ENCODE results near the gene VPS41.

VPS41 gene

DNA sequence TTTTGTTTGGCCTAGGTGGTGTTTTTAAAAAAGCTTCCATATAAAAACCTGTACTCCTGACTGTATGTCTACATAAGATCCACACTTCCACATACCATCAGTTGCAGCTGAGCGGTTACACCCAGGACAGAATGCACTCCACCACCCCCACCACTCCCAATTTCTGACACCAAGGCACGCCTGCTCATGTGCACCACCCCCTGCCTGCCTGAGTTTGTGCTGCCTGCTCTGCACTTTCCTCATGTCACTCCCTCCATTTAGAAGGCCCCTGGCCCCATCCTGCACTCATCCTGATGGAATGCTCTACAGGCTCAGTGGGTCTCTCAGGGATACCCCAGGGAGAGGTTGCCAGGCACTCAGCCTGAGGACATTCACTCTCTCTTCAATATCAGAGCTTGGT lies 6.5 kb downstream of the VPS41 start:
- H2AFZ ChIP-seq (ENCODE audit: low read depth): no peak overlapping the region
- no peak overlapping the region for H3K27ac ChIP-seq
- H3K79me2 ChIP-seq (ENCODE audit: insufficient read depth, low read depth): peaks cover 37% of the 10 kb centered on the region; the same call in 1 of the 2 replicates
- no peak overlapping the region for H3K4me3 ChIP-seq (IDR thresholded peaks at IDR 0.05; ENCODE audit: insufficient read depth, low read depth, low read length)
- peaks cover 45% of the 10 kb centered on the region for H3K4me1 ChIP-seq (ENCODE audit: low read depth, poor library complexity, severe bottlenecking)
- H3K36me3 ChIP-seq (ENCODE audit: insufficient read depth): no peaks in the 10 kb centered on the region
- H4K20me1 ChIP-seq (ENCODE audit: insufficient read depth): no peaks in the 10 kb centered on the region
- H3K9ac ChIP-seq: no peak overlapping the region
- H3K27me3 ChIP-seq (ENCODE audit: insufficient read depth, low read depth): no peaks in the 10 kb centered on the region
- TF ChIP-seq CTCF (conservative IDR thresholded peaks at IDR 0.05; ENCODE audit: low read depth, low read length): no peak
- no peak overlapping the region for H3K4me2 ChIP-seq

GRCh38 chr7:38893061-38893460 lies 15.9 kb downstream of the VPS41 start:
- Histone ChIP-seq H4K20me1 (ENCODE audit: insufficient read depth) (no peaks in the 10 kb centered on the region), H3K27me3 (ENCODE audit: insufficient read depth, low read depth) (no peaks in the 10 kb centered on the region), H3K27ac (no peak overlapping the region), H3K9ac (no peak overlapping the region), H3K79me2 (ENCODE audit: insufficient read depth, low read depth) (no peaks in the 10 kb centered on the region), H3K4me3 (IDR thresholded peaks at IDR 0.05; ENCODE audit: insufficient read depth, low read depth, low read length) (no peak overlapping the region), H3K36me3 (ENCODE audit: insufficient read depth) (no peaks in the 10 kb centered on the region), H3K4me2 (no peak overlapping the region), H2AFZ (ENCODE audit: low read depth) (no peak overlapping the region), H3K4me1 (ENCODE audit: low read depth, poor library complexity, severe bottlenecking) (peaks cover 15% of the 10 kb centered on the region)
- TF ChIP-seq CTCF (conservative IDR thresholded peaks at IDR 0.05; ENCODE audit: low read depth, low read length): no peak

DNA sequence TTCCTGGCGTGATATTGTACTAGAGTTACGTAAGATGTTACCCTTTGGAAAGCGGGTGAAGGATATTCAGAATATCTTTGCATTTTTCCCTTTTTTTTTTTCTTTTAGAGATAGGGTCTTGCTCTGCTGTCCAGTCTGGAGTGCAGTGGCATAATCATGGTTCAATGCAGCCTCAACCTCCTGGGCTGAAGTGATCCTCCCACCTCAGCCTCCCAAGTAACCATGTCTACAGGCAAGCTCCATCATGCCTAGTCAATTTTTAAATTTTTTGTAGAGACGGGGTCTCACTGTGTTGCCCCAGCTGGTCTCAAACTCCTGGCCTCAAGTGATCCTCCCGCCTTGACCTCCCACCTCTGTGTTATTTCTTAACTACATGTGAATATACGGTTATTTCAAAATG lies 18.4 kb downstream of the VPS41 start:
- Histone ChIP-seq H3K9ac (no peak overlapping the region), H3K4me3 (IDR thresholded peaks at IDR 0.05; ENCODE audit: insufficient read depth, low read depth, low read length) (no peak overlapping the region), H2AFZ (ENCODE audit: low read depth) (no peak overlapping the region), H4K20me1 (ENCODE audit: insufficient read depth) (no peaks in the 10 kb centered on the region), H3K36me3 (ENCODE audit: insufficient read depth) (no peaks in the 10 kb centered on the region), H3K27ac (no peak overlapping the region), H3K4me2 (no peak overlapping the region), H3K4me1 (ENCODE audit: low read depth, poor library complexity, severe bottlenecking) (peaks cover 15% of the 10 kb centered on the region), H3K27me3 (ENCODE audit: insufficient read depth, low read depth) (no peaks in the 10 kb centered on the region), H3K79me2 (ENCODE audit: insufficient read depth, low read depth) (peaks cover 7% of the 10 kb centered on the region; the same call in 1 of the 2 replicates)
- no peak for TF ChIP-seq CTCF (conservative IDR thresholded peaks at IDR 0.05; ENCODE audit: low read depth, low read length)

- no peaks in the 10 kb centered on the region for H3K36me3 ChIP-seq (ENCODE audit: insufficient read depth)
- H3K27ac ChIP-seq: no peak overlapping the region
- H3K4me2 ChIP-seq: no peak overlapping the region
- peaks cover 15% of the 10 kb centered on the region for H3K4me1 ChIP-seq (ENCODE audit: low read depth, poor library complexity, severe bottlenecking)
- H2AFZ ChIP-seq (ENCODE audit: low read depth): no peak overlapping the region
- H3K9ac ChIP-seq: no peak overlapping the region
- peak; percentile 59 for TF ChIP-seq CTCF (conservative IDR thresholded peaks at IDR 0.05; ENCODE audit: low read depth, low read length)
- H3K4me3 ChIP-seq (IDR thresholded peaks at IDR 0.05; ENCODE audit: insufficient read depth, low read depth, low read length): no peak overlapping the region
- H3K79me2 ChIP-seq (ENCODE audit: insufficient read depth, low read depth): peaks cover 7% of the 10 kb centered on the region; the same call in 1 of the 2 replicates
- no peaks in the 10 kb centered on the region for H4K20me1 ChIP-seq (ENCODE audit: insufficient read depth)
- no peaks in the 10 kb centered on the region for H3K27me3 ChIP-seq (ENCODE audit: insufficient read depth, low read depth)
These were observed 19.0 kb downstream of the VPS41 start for GRCh38 chr7:38889872-38890432.
